ENCODE data around the gene NUP214.

Gene NUP214

GRCh38 chr9:131129183-131129582, 3.8 kb downstream of the NUP214 start:
- H3K4me2 ChIP-seq (ENCODE audit: low read length): no peak overlapping the region
- H3K4me1 ChIP-seq (ENCODE audit: control insufficient read depth, low read length): peaks cover 12% of the 10 kb centered on the region
- H4K20me1 ChIP-seq (ENCODE audit: control insufficient read depth, insufficient read depth, low read depth, low read length): no peaks in the 10 kb centered on the region; the same call in 1 of the 2 replicates
- H3K79me2 ChIP-seq (ENCODE audit: control insufficient read depth, low read length): peaks cover 55% of the 10 kb centered on the region
- no peak overlapping the region for H3K27ac ChIP-seq (ENCODE audit: low read depth, low read length)
- no peaks in the 10 kb centered on the region for H3K9me3 ChIP-seq (ENCODE audit: control insufficient read depth, insufficient read depth, low read length)
- no peaks in the 10 kb centered on the region for H3K27me3 ChIP-seq (ENCODE audit: control insufficient read depth, low read length)
- no peaks in the 10 kb centered on the region; the same call in 1 of the 2 replicates for H3F3A ChIP-seq (ENCODE audit: control insufficient read depth, insufficient read depth)
- TF ChIP-seq EZH2phosphoT487 (IDR thresholded peaks at IDR 0.05; ENCODE audit: borderline replicate concordance, low read length): no peak
- no peak for TF ChIP-seq CTCF (IDR thresholded peaks at IDR 0.05; ENCODE audit: low read depth, low read length, poor library complexity, severe bottlenecking)
- no peaks in the 10 kb centered on the region for H3K9me2 ChIP-seq (replicated peaks; ENCODE audit: control insufficient read depth, low read length)
- no peak overlapping the region for H3K4me3 ChIP-seq (ENCODE audit: low read length)
- H3K36me3 ChIP-seq (ENCODE audit: control insufficient read depth, low read length): peaks cover 75% of the 10 kb centered on the region

GRCh38 chr9:131138676-131139075, 13.3 kb downstream of the NUP214 start:
- no peak overlapping the region for H3K27ac ChIP-seq (ENCODE audit: low read depth, low read length)
- H3K4me3 ChIP-seq (ENCODE audit: low read length): no peak overlapping the region
- no peaks in the 10 kb centered on the region for H3K27me3 ChIP-seq (ENCODE audit: control insufficient read depth, low read length)
- H3K9me2 ChIP-seq (replicated peaks; ENCODE audit: control insufficient read depth, low read length): no peaks in the 10 kb centered on the region
- no peaks in the 10 kb centered on the region for H3K4me1 ChIP-seq (ENCODE audit: control insufficient read depth, low read length)
- no peak overlapping the region for H3K4me2 ChIP-seq (ENCODE audit: low read length)
- TF ChIP-seq CTCF (IDR thresholded peaks at IDR 0.05; ENCODE audit: low read depth, low read length, poor library complexity, severe bottlenecking): no peak
- no peak for TF ChIP-seq EZH2phosphoT487 (IDR thresholded peaks at IDR 0.05; ENCODE audit: borderline replicate concordance, low read length)
- no peaks in the 10 kb centered on the region for H4K20me1 ChIP-seq (ENCODE audit: control insufficient read depth, insufficient read depth, low read depth, low read length)
- no peaks in the 10 kb centered on the region for H3F3A ChIP-seq (ENCODE audit: control insufficient read depth, insufficient read depth)
- 0 out of 2 replicates have a peak, but pooled peaks cover 3% of the 10 kb centered on the region for H3K79me2 ChIP-seq (ENCODE audit: control insufficient read depth, low read length)
- peaks cover 95% of the 10 kb centered on the region for H3K36me3 ChIP-seq (ENCODE audit: control insufficient read depth, low read length)
- no peaks in the 10 kb centered on the region for H3K9me3 ChIP-seq (ENCODE audit: control insufficient read depth, insufficient read depth, low read length)

GRCh38 chr9:131140112-131140511, 14.7 kb downstream of the NUP214 start:
- H3K9me2 ChIP-seq (replicated peaks; ENCODE audit: control insufficient read depth, low read length): no peaks in the 10 kb centered on the region
- TF ChIP-seq EZH2phosphoT487 (IDR thresholded peaks at IDR 0.05; ENCODE audit: borderline replicate concordance, low read length) (no peak), CTCF (IDR thresholded peaks at IDR 0.05; ENCODE audit: low read depth, low read length, poor library complexity, severe bottlenecking) (no peak)
- H3K27ac ChIP-seq (ENCODE audit: low read depth, low read length): no peak overlapping the region
- H3K4me3 ChIP-seq (ENCODE audit: low read length): no peak overlapping the region
- H3K36me3 ChIP-seq (ENCODE audit: control insufficient read depth, low read length): peaks cover 95% of the 10 kb centered on the region
- H3K27me3 ChIP-seq (ENCODE audit: control insufficient read depth, low read length): no peaks in the 10 kb centered on the region
- no peak overlapping the region for H3K4me2 ChIP-seq (ENCODE audit: low read length)
- no peaks in the 10 kb centered on the region for H4K20me1 ChIP-seq (ENCODE audit: control insufficient read depth, insufficient read depth, low read depth, low read length)
- no peaks in the 10 kb centered on the region for H3F3A ChIP-seq (ENCODE audit: control insufficient read depth, insufficient read depth)
- 0 out of 2 replicates have a peak, but pooled peaks cover 3% of the 10 kb centered on the region for H3K79me2 ChIP-seq (ENCODE audit: control insufficient read depth, low read length)
- H3K9me3 ChIP-seq (ENCODE audit: control insufficient read depth, insufficient read depth, low read length): no peaks in the 10 kb centered on the region
- no peaks in the 10 kb centered on the region for H3K4me1 ChIP-seq (ENCODE audit: control insufficient read depth, low read length)
